Activated CD8-positive, alpha-beta memory T cell treated with anti-CD3 and anti-CD28 coated beads for 48 hours (primary cell): Measurements from ENCODE around the gene DEFB121.
"Not testable (repeated sequence)": the region's sequence is repeated elsewhere in the genome, so short reads cannot be mapped to it uniquely, and the experiment has no call there.

ENCODE experiments used
- DNase-seq, 3 experiments: peaks; one replicate each; pipeline ENCODE4 v3.0.0-alpha.2; 2020; ENCODE audit warnings: low read depth in 2 of 3, low spot score in 2 of 3

Gene DEFB121

GRCh38 chr20:31406115-31406514, at the start of gene DEFB121:
Gene DEFB121 (minus strand): TSS chr20:31406215. CDS start chr20:31406152, 63 bp downstream.
- no peak for DNase-seq

GRCh38 chr20:31454361-31454760, 48.3 kb upstream of the DEFB121 start:
- no peak for DNase-seq

- no peak for DNase-seq
These were observed 46.6 kb upstream of the DEFB121 start for GRCh38 chr20:31452575-31452974.

GRCh38 chr20:31449511-31450414, 43.7 kb upstream of the DEFB121 start:
- no peak for DNase-seq

GRCh38 chr20:31446084-31446819, 40.2 kb upstream of the DEFB121 start:
- DNase-seq, result no peak

- DNase-seq, result peak in 1 of 3 experiments; percentile 6
These were observed 34.1 kb upstream of the DEFB121 start, which contains the start of gene DEFB123 for GRCh38 chr20:31440012-31440659. Gene DEFB123 (plus strand): TSS chr20:31440632. CDS start chr20:31440699, 67 bp downstream.

GRCh38 chr20:31430568-31431115, 24.6 kb upstream of the DEFB121 start:
- no peak for DNase-seq

GRCh38 chr20:31427576-31427975, 21.6 kb upstream of the DEFB121 start:
- DNase-seq, result not testable (repeated sequence)

GRCh38 chr20:31426891-31427551, 21.0 kb upstream of the DEFB121 start:
- DNase-seq, result not testable (repeated sequence)

GRCh38 chr20:31425797-31426196, 19.8 kb upstream of the DEFB121 start:
- no peak for DNase-seq

- no peak for DNase-seq
These were observed 12.3 kb upstream of the DEFB121 start for GRCh38 chr20:31418307-31418706.

GRCh38 chr20:31415653-31416052, 9.6 kb upstream of the DEFB121 start:
- no peak for DNase-seq

GRCh38 chr20:31414381-31414780, 8.4 kb upstream of the DEFB121 start:
- DNase-seq, result no peak

GRCh38 chr20:31410011-31410410, 4.0 kb upstream of the DEFB121 start:
- DNase-seq, result no peak

GRCh38 chr20:31403886-31404285, 2.1 kb downstream of the DEFB121 start:
- DNase-seq, result no peak

- DNase-seq, result no peak
These were observed 11.1 kb downstream of the DEFB121 start for GRCh38 chr20:31394900-31395299.

GRCh38 chr20:31392836-31393235, 13.2 kb downstream of the DEFB121 start:
- DNase-seq, result no peak

GRCh38 chr20:31390490-31390889, 15.5 kb downstream of the DEFB121 start, which contains the start of gene DEFB119:
Gene DEFB119 (minus strand): TSS chr20:31390590. CDS start chr20:31390483, 107 bp downstream.
- DNase-seq, result no peak

- no peak for DNase-seq
These were observed 31.7 kb downstream of the DEFB121 start for GRCh38 chr20:31374346-31374745.

- no peak for DNase-seq
These were observed 37.7 kb downstream of the DEFB121 start, which contains the start of gene DEFB118 for GRCh38 chr20:31368301-31368700. Gene DEFB118 (plus strand): TSS chr20:31368601. CDS start chr20:31368651, 50 bp downstream.
